Endothelial cell of umbilical vein (primary cell): ENCODE results near the gene ANXA9. TPM values are rescaled to one million over a fixed set of nuclear protein-coding genes. Genes with fewer than 3 reads are reported as not detected.

Experiments
- BruUV-seq: library from RNA; stranded (reverse); fragments of 400-500 nt; replicated peaks from 2 replicates; lab custom pipeline; 2021; lab: Mats Ljungman, UMichigan
- CTCF ChIA-PET: fragments of 300-600, 350-600 bp; sonication (Branson Sonifier 250); formaldehyde crosslinking; loops from one replicate; lab custom pipeline; 2021; ENCODE audit warnings: antibody characterized with exemption, inconsistent platforms; lab: Charles Lee
- POLR2A ChIA-PET: fragments of 300-600, 350-600 bp; sonication (Branson Sonifier 250); formaldehyde crosslinking; loops from one replicate; lab custom pipeline; 2021; ENCODE audit warnings: antibody characterized with exemption, inconsistent platforms; lab: Charles Lee
- DNase-seq: peaks from one replicate; pipeline ENCODE4 v3.0.0-alpha.2; 2011; ENCODE audit warnings: low read depth, low spot score
- FAIRE-seq: peaks from 2 replicates; lab custom pipeline; 2011; peaks lifted over from hg19 to GRCh38; lab: Jason Lieb, UNC
- H2AFZ ChIP-seq: 2 replicates; pipeline ENCODE4 v1.6.0; 2012; ENCODE audit warnings: low read depth, low read length, control low read depth, inconsistent platforms
- H3K27ac ChIP-seq: 2 replicates; pipeline ENCODE4 v1.5.1; 2011; ENCODE audit warnings: low read depth, mild to moderate bottlenecking, control low read depth, low read length, moderate library complexity; ENCODE audit not compliant: insufficient read depth
- H3K27me3 ChIP-seq, 2 experiments: 2 replicates each; pipeline versions ENCODE4 v1.6.0 to v1.6.1; 2011; ENCODE audit warnings: low read length in 2 of 2, mixed read lengths in 1 of 2; ENCODE audit not compliant: control insufficient read depth in 2 of 2, insufficient read depth in 2 of 2
- H3K36me3 ChIP-seq, 2 experiments: 2 replicates in 1 of 2; 3 replicates in 1 of 2; pipeline ENCODE4 v1.5.1; 2011; ENCODE audit warnings: low read length in 2 of 2, mild to moderate bottlenecking in 1 of 2, moderate library complexity in 1 of 2; ENCODE audit not compliant: control insufficient read depth in 2 of 2, insufficient read depth in 2 of 2; ENCODE audit errors: extremely low read depth in 1 of 2
- H3K4me1 ChIP-seq: 3 replicates; pipeline ENCODE4 v1.5.1; 2011; ENCODE audit warnings: mild to moderate bottlenecking, low read length; ENCODE audit not compliant: control insufficient read depth, insufficient read depth; ENCODE audit errors: extremely low read depth
- H3K4me2 ChIP-seq: 2 replicates; pipeline ENCODE4 v1.6.1; 2011; ENCODE audit warnings: low read length, control low read depth, mixed read lengths; ENCODE audit not compliant: insufficient read depth
- H3K4me3 ChIP-seq, 3 experiments: fragments of 200-600 bp in 1 of 3; sonication (generic), shearing (Covaris generic) in 1 of 3; replicated peaks in 1 of 3; 2 replicates each; pipeline ENCODE4 v1.5.1; 2011 to 2016; ENCODE audit warnings: control low read depth in 3 of 3, low read length in 3 of 3, mild to moderate bottlenecking in 2 of 3, inconsistent platforms in 1 of 3, low read depth in 1 of 3, moderate library complexity in 1 of 3; ENCODE audit not compliant: insufficient read depth in 1 of 3
- H3K79me2 ChIP-seq: 2 replicates; pipeline ENCODE4 v1.6.0; 2012; ENCODE audit warnings: low read length, inconsistent platforms; ENCODE audit not compliant: control insufficient read depth, insufficient read depth
- H3K9ac ChIP-seq: replicated peaks from 2 replicates; pipeline ENCODE3; 2011; ENCODE audit warnings: low read length, control low read depth; ENCODE audit not compliant: insufficient read depth; ENCODE audit errors: extremely low read depth
- H3K9me1 ChIP-seq: replicated peaks from 3 replicates; pipeline ENCODE4 v1.6.0; 2011; ENCODE audit warnings: mild to moderate bottlenecking, low read length; ENCODE audit not compliant: control insufficient read depth, insufficient read depth; ENCODE audit errors: extremely low read depth
- H3K9me3 ChIP-seq: replicated peaks from 2 replicates; pipeline ENCODE4 v1.5.1; 2012; ENCODE audit warnings: low read length, inconsistent platforms; ENCODE audit not compliant: control insufficient read depth, insufficient read depth
- H4K20me1 ChIP-seq: replicated peaks from 2 replicates; pipeline ENCODE3; 2011; ENCODE audit warnings: mild to moderate bottlenecking, low read length; ENCODE audit not compliant: control insufficient read depth, insufficient read depth; ENCODE audit errors: extremely low read depth
- CTCF ChIP-seq, 2 donors: IDR thresholded peaks; 1 replicate in 1 of 2; 2 replicates in 1 of 2; pipeline ENCODE4 v1.5.1; 2011; ENCODE audit warnings: low read length in 2 of 2, mild to moderate bottlenecking in 2 of 2, moderate library complexity in 2 of 2, control low read depth in 1 of 2, inconsistent platforms in 1 of 2, low read depth in 1 of 2; ENCODE audit not compliant: insufficient read depth in 1 of 2; ENCODE audit errors: extremely low read depth in 1 of 2
- EZH2 ChIP-seq: IDR thresholded peaks from 2 replicates; pipeline ENCODE4 v1.6.1; 2012; ENCODE audit warnings: borderline replicate concordance, low read depth, mild to moderate bottlenecking, moderate library complexity, low read length, inconsistent platforms; ENCODE audit not compliant: severe bottlenecking
- FOS ChIP-seq: IDR thresholded peaks from 2 replicates; pipeline ENCODE4 v1.6.1; 2011; ENCODE audit warnings: mild to moderate bottlenecking, low read length, moderate library complexity, borderline replicate concordance; ENCODE audit not compliant: insufficient read depth
- JUN ChIP-seq: IDR thresholded peaks from 2 replicates; pipeline ENCODE4 v1.6.1; 2011; ENCODE audit warnings: borderline replicate concordance, low read depth; ENCODE audit not compliant: insufficient read length, insufficient read depth
- MYC ChIP-seq: IDR thresholded peaks from one replicate; pipeline ENCODE4 v1.6.1; 2011; ENCODE audit warnings: mild to moderate bottlenecking, low read depth, low read length
- POLR2A ChIP-seq: IDR thresholded peaks from 2 replicates; pipeline ENCODE4 v1.6.1; 2012; ENCODE audit warnings: low read depth, mild to moderate bottlenecking, control low read depth, low read length
- dilution Hi-C: fragments of 300-500 bp; cut with MboI; formaldehyde crosslinking; loops from one replicate; pipeline ENCODE4 v1.15.0; 2019; ENCODE audit warnings: low sequenced_read_pairs; ENCODE audit not compliant: extremely low pct_ligation_motif_present
- intact Hi-C: fragments of 100-400 bp; cut with micrococcal nuclease; formaldehyde crosslinking; loops from one replicate; pipeline ENCODE4 v1.10.0; 2022
- polyA plus RNA-seq, 4 experiments: library from polyadenylated mRNA; depleted of rRNA in 3 of 4; stranded (reverse) in 3 of 4; unstranded in 1 of 4; fragments of >200 nt; gene quantifications; 2 replicates each; pipeline versions ENCODE4 v1.2.1 to v1.2.3, GENCODE V29; 2011 to 2012; ENCODE audit warnings: missing spikeins in 1 of 4
- total RNA-seq: library from RNA; stranded (reverse); gene quantifications from 2 replicates; pipeline ENCODE4 v1.2.3, GENCODE V29; 2021

Gene ANXA9
- total and polyA plus RNA-seq, 2 donors (not counting 3 experiments of a cell fraction or from before 2014, with no cell fraction given), result not detected

GRCh38 chr1:151013518-151013917 is 31.4 kb downstream of the ANXA9 start:
- POLR2A ChIA-PET, result no interaction called here
- TF ChIP-seq CTCF (IDR thresholded peaks at IDR 0.05; ENCODE audit: extremely low read depth in 1 of 2, insufficient read depth in 1 of 2, low read depth in 1 of 2, low read length in 2 of 2) (no peak), POLR2A (no peak), EZH2 (no peak), MYC (no peak), JUN (no peak), FOS (no peak)
- H3K4me2 ChIP-seq, result no peak overlapping the region
- no peak overlapping the region for H3K9ac ChIP-seq
- dilution Hi-C loops (no loop called here), intact Hi-C loops (no loop called here)
- H3K27me3 ChIP-seq, result no peaks in the 10 kb centered on the region
- H3K27ac ChIP-seq, result no peak overlapping the region
- no peaks in the 10 kb centered on the region for H3K9me1 ChIP-seq
- no TSS peak for BruUV-seq
- H4K20me1 ChIP-seq, result no peaks in the 10 kb centered on the region
- H3K36me3 ChIP-seq, result no peaks in the 10 kb centered on the region
- no peak overlapping the region for H3K4me3 ChIP-seq
- peaks cover 7% of the 10 kb centered on the region for H3K4me1 ChIP-seq
- H3K79me2 ChIP-seq, result no peaks in the 10 kb centered on the region
- peak; percentile 13 for DNase-seq
- FAIRE-seq, result no peak
- CTCF ChIA-PET, result interaction anchor here (0.7 kb wide), 1 partner anchor 17 kb away, joined by 3 read pairs; no protein-coding TSS in a partner anchor
- H3K9me3 ChIP-seq, result no peaks in the 10 kb centered on the region
- H2AFZ ChIP-seq, result no peak overlapping the region
